Measurements from ENCODE around the gene ATAD2B. TPM values are rescaled to one million over a fixed set of nuclear protein-coding genes. Genes with fewer than 3 reads are reported as not detected.

The ATAD2B gene
- total and polyA plus RNA-seq, 2 of the 8 experiments (the other 6 are each of a cell fraction or from before 2014, with no cell fraction given), result 3.4 to 16.1 TPM

GRCh38 chr2:23900541-23901322, 26.2 kb downstream of the ATAD2B start (continued):
- TF ChIP-seq CBX5 (IDR thresholded peaks at IDR 0.05; ENCODE audit: low read depth, low read length), result no peak
- no peak for TF ChIP-seq NANOG (IDR thresholded peaks at IDR 0.05; ENCODE audit: insufficient read depth, low read depth, low read length, poor library complexity, severe bottlenecking)
- no peak for TF ChIP-seq MAX (IDR thresholded peaks at IDR 0.05)
- no peak for TF ChIP-seq CHD1 (IDR thresholded peaks at IDR 0.05; ENCODE audit: low read depth, low read length)
- TF ChIP-seq POLR2AphosphoS5 (IDR thresholded peaks at IDR 0.05; ENCODE audit: low read depth, low read length), result no peak
- TF ChIP-seq GABPA (IDR thresholded peaks at IDR 0.05; ENCODE audit: borderline replicate concordance, insufficient read depth, low read length), result no peak

Data from H1 (cell line).